Fibroblast of lung (primary cell): Measurements from ENCODE around the gene TBC1D17. TPM values are rescaled to one million over a fixed set of nuclear protein-coding genes. Genes with fewer than 3 reads are reported as not detected.

Experiments
- DNase-seq, 2 donors: peaks; one replicate each; pipeline versions ENCODE4 v3.0.0 to v3.0.0-alpha.2; 2010; ENCODE audit warnings: low read depth in 2 of 2
- H2AFZ ChIP-seq: 2 replicates; pipeline ENCODE4 v1.5.1; 2012; ENCODE audit warnings: low read length, control low read depth, inconsistent platforms
- H3K27ac ChIP-seq: 2 replicates; pipeline ENCODE4 v1.5.1; 2011; ENCODE audit warnings: low read length, control low read depth; ENCODE audit not compliant: insufficient read depth
- H3K27me3 ChIP-seq: 2 replicates; pipeline ENCODE4 v1.5.1; 2011; ENCODE audit warnings: mild to moderate bottlenecking, low read length; ENCODE audit not compliant: control insufficient read depth, insufficient read depth
- H3K36me3 ChIP-seq: 2 replicates; pipeline ENCODE4 v1.5.1; 2011; ENCODE audit warnings: low read length; ENCODE audit not compliant: control insufficient read depth, insufficient read depth
- H3K4me1 ChIP-seq: 2 replicates; pipeline ENCODE4 v1.5.1; 2011; ENCODE audit warnings: low read length; ENCODE audit not compliant: control insufficient read depth, insufficient read depth; ENCODE audit errors: extremely low read depth
- H3K4me2 ChIP-seq: 2 replicates; pipeline ENCODE4 v1.5.1; 2011; ENCODE audit warnings: low read length, control low read depth; ENCODE audit not compliant: insufficient read depth; ENCODE audit errors: extremely low read depth
- H3K4me3 ChIP-seq, 4 experiments: fragments of 200-600 bp in 1 of 4; sonication (generic) in 1 of 4; replicated peaks in 1 of 4; 2 replicates each; pipeline ENCODE4 v1.5.1; 2011 to 2016; ENCODE audit warnings: low read length in 4 of 4, low read depth in 3 of 4, mild to moderate bottlenecking in 3 of 4, control low read depth in 2 of 4, inconsistent platforms in 1 of 4, mixed read lengths in 1 of 4; ENCODE audit not compliant: insufficient read depth in 1 of 4; ENCODE audit errors: control extremely low read depth in 1 of 4
- H3K79me2 ChIP-seq: 2 replicates; pipeline ENCODE4 v1.5.1; 2012; ENCODE audit warnings: mild to moderate bottlenecking, low read length, inconsistent platforms; ENCODE audit not compliant: control insufficient read depth, insufficient read depth
- H3K9ac ChIP-seq: 2 replicates; pipeline ENCODE4 v1.5.1; 2011; ENCODE audit warnings: mild to moderate bottlenecking, low read length, control low read depth; ENCODE audit not compliant: insufficient read depth
- H3K9me3 ChIP-seq: 2 replicates; pipeline ENCODE4 v1.5.1; 2012; ENCODE audit warnings: low read depth, low read length; ENCODE audit not compliant: control insufficient read depth, insufficient read depth
- H4K20me1 ChIP-seq: 2 replicates; pipeline ENCODE4 v1.5.1; 2011; ENCODE audit warnings: low read length; ENCODE audit not compliant: control insufficient read depth, insufficient read depth; ENCODE audit errors: extremely low read depth
- CTCF ChIP-seq, 2 donors: IDR thresholded peaks in 1 of 2; conservative IDR thresholded peaks in 1 of 2; 1 replicate in 1 of 2; 2 replicates in 1 of 2; pipeline ENCODE4 v1.5.1; 2011 to 2012; ENCODE audit warnings: low read length in 2 of 2, control low read depth in 1 of 2, inconsistent platforms in 1 of 2, low read depth in 1 of 2, mild to moderate bottlenecking in 1 of 2
- EZH2 ChIP-seq: IDR thresholded peaks from 2 replicates; pipeline ENCODE4 v1.5.1; 2012; ENCODE audit warnings: low read length, control low read depth, mild to moderate bottlenecking; ENCODE audit errors: missing control alignments
- polyA plus RNA-seq, 2 donors: library from polyadenylated mRNA; depleted of rRNA in 1 of 2; stranded (reverse) in 1 of 2; unstranded in 1 of 2; fragments of >200 nt; gene quantifications; 2 replicates each; pipeline ENCODE4 v1.2.1, GENCODE V29; 2011 to 2012; ENCODE audit warnings: missing spikeins in 1 of 2
- total RNA-seq: library from RNA; depleted of rRNA; stranded (reverse); fragments of >200 nt; gene quantifications from 2 replicates; pipeline ENCODE4 v1.2.1, GENCODE V29; 2014

Gene TBC1D17
- total and polyA plus RNA-seq, 2 donors (not counting 1 experiment from before 2014, with no cell fraction given) = 19.5 to 32.5 TPM

GRCh38 chr19:49833599-49833998 is 43.9 kb upstream of the TBC1D17 start:
- Histone ChIP-seq H3K4me1 (no peaks in the 10 kb centered on the region), H3K36me3 (peaks cover 25% of the 10 kb centered on the region), H3K27me3 (no peaks in the 10 kb centered on the region), H3K4me2 (no peak overlapping the region), H3K4me3 (no peak overlapping the region), H3K9ac (no peak overlapping the region), H3K79me2 (no peaks in the 10 kb centered on the region), H2AFZ (no peak overlapping the region), H3K27ac (no peak overlapping the region), H4K20me1 (no peaks in the 10 kb centered on the region), H3K9me3 (no peaks in the 10 kb centered on the region)
- no peak for TF ChIP-seq CTCF (conservative IDR thresholded peaks at IDR 0.05 in 1 of 2, IDR thresholded peaks at IDR 0.05 in 1 of 2; ENCODE audit: low read depth in 1 of 2, low read length in 2 of 2)
- TF ChIP-seq EZH2 = no peak
- no peak for DNase-seq

GRCh38 chr19:49835562-49835961 is 41.9 kb upstream of the TBC1D17 start:
- H4K20me1 ChIP-seq = no peaks in the 10 kb centered on the region
- no peak for DNase-seq
- H3K9ac ChIP-seq = no peak overlapping the region
- H3K4me1 ChIP-seq = no peaks in the 10 kb centered on the region
- H3K9me3 ChIP-seq = no peaks in the 10 kb centered on the region
- no peak overlapping the region for H3K27ac ChIP-seq
- H3K4me2 ChIP-seq = no peak overlapping the region
- no peak for TF ChIP-seq EZH2
- no peak for TF ChIP-seq CTCF (conservative IDR thresholded peaks at IDR 0.05 in 1 of 2, IDR thresholded peaks at IDR 0.05 in 1 of 2; ENCODE audit: low read depth in 1 of 2, low read length in 2 of 2)
- H3K36me3 ChIP-seq = peaks cover 25% of the 10 kb centered on the region
- no peaks in the 10 kb centered on the region for H3K79me2 ChIP-seq
- no peaks in the 10 kb centered on the region for H3K27me3 ChIP-seq
- no peak overlapping the region for H2AFZ ChIP-seq
- H3K4me3 ChIP-seq = no peak overlapping the region

- H3K27me3 ChIP-seq = no peaks in the 10 kb centered on the region
- H3K9me3 ChIP-seq = no peaks in the 10 kb centered on the region
- no peak for TF ChIP-seq CTCF (conservative IDR thresholded peaks at IDR 0.05 in 1 of 2, IDR thresholded peaks at IDR 0.05 in 1 of 2; ENCODE audit: low read depth in 1 of 2, low read length in 2 of 2)
- no peak for TF ChIP-seq EZH2
- H3K9ac ChIP-seq = no peak overlapping the region
- H3K79me2 ChIP-seq = no peaks in the 10 kb centered on the region
- no peak overlapping the region for H3K27ac ChIP-seq
- peaks cover 21% of the 10 kb centered on the region for H3K36me3 ChIP-seq
- DNase-seq = no peak
- H3K4me1 ChIP-seq = no peaks in the 10 kb centered on the region
- no peak overlapping the region for H3K4me2 ChIP-seq
- H3K4me3 ChIP-seq = no peak overlapping the region
- no peaks in the 10 kb centered on the region for H4K20me1 ChIP-seq
- no peak overlapping the region for H2AFZ ChIP-seq
Measured at GRCh38 chr19:49836176-49837008, 41.1 kb upstream of the TBC1D17 start.
